Subcutaneous adipose tissue (tissue), 4 donors: ENCODE measurements around the gene ETS2. TPM values are rescaled to one million over a fixed set of nuclear protein-coding genes. Genes with fewer than 3 reads are reported as not detected.

Experiments
- total RNA-seq, 4 donors: library from RNA; depleted of rRNA; stranded (reverse); fragments of >200 nt; gene quantifications; one replicate each; pipeline ENCODE4 v1.1.0, GENCODE V29; 2016
- TF ChIP-seq, protein P1 (sequence below): fragments of 450-650 bp; IDR thresholded peaks from one replicate; pipeline ENCODE4 v1.5.1; 2016; ENCODE audit warnings: low read depth, mild to moderate bottlenecking, control low read depth, antibody characterized with exemption, moderate library complexity

Gene ETS2
- total RNA-seq = 10 to 100 TPM; 53.5 to 68.7 (median 56.0) TPM

DNA sequence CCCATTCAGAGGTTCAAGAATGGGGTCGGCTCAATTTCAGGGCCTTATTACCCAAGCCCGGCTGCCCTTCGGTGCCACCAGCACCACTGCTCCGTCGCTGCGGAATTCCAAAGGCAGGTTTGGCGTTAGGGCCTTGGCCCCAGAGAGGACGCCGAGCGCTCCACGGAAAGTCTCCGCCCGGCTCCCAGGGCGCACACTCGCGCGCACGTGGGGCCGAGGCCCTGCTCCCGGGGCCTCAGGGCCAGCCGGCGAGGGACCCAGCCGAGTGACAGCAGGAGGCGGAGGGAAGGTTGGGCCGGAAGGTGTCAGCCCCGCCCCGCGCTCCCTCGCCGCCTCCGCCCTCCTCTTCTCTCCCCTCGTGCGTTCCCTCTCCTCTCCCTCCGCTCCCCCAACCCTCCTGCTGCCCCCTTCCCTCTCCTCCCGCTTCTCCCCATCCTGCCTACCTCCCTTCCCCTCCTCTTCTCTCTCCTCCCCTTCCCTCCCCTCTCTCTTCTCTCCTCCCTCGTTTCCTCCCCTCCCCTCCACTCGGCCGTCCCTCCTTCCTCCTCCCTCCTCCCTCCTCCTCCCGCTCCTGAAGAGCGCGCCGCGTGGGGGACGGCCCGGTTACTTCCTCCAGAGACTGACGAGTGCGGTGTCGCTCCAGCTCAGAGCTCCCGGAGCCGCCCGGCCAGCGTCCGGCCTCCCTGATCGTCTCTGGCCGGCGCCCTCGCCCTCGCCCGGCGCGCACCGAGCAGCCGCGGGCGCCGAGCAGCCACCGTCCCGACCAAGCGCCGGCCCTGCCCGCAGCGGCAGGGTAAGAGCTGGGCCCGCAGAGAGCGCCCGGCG lies at the start of gene ETS2:
Gene ETS2, plus strand, starts transcription at position 602 of the 825 bp plus-strand sequence. CDS start 4,106 bp downstream, outside the sequence.
- TF ChIP-seq, protein P1, sequence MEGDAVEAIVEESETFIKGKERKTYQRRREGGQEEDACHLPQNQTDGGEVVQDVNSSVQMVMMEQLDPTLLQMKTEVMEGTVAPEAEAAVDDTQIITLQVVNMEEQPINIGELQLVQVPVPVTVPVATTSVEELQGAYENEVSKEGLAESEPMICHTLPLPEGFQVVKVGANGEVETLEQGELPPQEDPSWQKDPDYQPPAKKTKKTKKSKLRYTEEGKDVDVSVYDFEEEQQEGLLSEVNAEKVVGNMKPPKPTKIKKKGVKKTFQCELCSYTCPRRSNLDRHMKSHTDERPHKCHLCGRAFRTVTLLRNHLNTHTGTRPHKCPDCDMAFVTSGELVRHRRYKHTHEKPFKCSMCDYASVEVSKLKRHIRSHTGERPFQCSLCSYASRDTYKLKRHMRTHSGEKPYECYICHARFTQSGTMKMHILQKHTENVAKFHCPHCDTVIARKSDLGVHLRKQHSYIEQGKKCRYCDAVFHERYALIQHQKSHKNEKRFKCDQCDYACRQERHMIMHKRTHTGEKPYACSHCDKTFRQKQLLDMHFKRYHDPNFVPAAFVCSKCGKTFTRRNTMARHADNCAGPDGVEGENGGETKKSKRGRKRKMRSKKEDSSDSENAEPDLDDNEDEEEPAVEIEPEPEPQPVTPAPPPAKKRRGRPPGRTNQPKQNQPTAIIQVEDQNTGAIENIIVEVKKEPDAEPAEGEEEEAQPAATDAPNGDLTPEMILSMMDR = no peak

DNA sequence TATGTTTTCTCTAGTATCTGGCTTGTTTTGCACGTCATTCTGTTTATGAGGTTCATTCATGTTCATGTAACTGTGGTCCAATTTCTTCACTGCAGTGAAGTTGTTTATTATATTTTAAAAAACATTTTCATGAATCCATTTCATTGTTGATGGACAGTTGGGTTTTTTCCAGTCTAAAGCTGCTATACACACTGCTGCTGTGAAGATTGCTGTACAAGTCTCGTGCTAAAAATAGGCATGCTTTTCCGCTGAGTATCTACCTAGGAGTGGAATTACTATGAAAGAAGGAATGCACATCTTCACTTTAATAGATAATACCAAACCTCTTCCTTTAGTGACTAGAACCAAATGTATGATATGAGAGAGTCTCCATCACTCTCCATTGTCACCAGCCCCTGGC lies 49.0 kb upstream of the ETS2 start:
- TF ChIP-seq, protein P1 = no peak

- TF ChIP-seq, protein P1 = no peak
These were observed 47.1 kb upstream of the ETS2 start for GRCh38 chr21:38758501-38759214.

DNA sequence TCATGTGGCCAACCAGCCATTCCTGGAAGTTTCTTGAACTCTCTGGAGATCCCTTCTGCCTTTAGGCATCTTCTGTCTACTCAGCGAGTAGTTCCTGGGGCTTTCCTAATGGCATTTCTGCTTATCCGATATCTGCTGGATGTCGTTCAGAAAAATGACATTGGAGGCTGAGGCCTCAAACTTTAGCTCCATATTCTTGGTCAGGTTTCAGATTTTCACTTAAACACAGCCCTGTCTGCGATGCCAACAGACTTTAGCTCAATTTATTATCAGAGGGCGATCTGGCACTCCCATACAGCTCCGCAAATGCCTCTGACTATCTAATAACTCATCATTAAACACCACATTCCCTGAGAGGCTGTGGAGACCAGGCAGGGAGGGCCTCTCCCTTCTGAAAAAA lies 46.3 kb upstream of the ETS2 start:
- TF ChIP-seq, protein P1 = no peak

- TF ChIP-seq, protein P1 = no peak
These were observed 45.5 kb upstream of the ETS2 start for GRCh38 chr21:38760017-38760761.

DNA sequence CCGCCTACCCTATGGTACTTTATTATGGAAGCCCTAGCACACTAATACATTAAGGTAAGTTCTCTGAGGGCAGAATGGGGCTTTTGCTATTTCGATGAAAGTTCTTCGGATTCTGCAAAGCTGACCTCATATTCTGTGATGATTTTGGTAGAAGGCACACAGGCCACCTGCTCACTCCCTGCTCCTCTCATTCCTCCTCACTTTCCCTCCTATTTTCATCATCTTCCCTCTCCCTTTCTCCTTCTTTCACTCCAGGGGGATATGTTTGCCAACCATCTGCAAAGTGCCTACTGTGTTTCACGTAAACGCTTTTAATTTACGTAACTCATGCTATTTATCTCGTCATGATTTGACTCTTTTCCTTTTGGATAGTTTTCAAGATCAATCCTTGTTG lies 45.0 kb upstream of the ETS2 start:
- TF ChIP-seq, protein P1 = no peak

- TF ChIP-seq, protein P1 = no peak
These were observed 44.2 kb upstream of the ETS2 start for GRCh38 chr21:38761531-38761930.
